ENCODE measurements around the gene PRSS56. TPM values are rescaled to one million over a fixed set of nuclear protein-coding genes. Genes with fewer than 3 reads are reported as not detected.

Gene PRSS56
- total RNA-seq: not detected

GRCh38 chr2:232519581-232520438, at the start of gene PRSS56:
Gene PRSS56, plus strand, starts transcription at chr2:232520388. Its CDS starts 211 bp downstream, at chr2:232520599.
- Histone ChIP-seq H3K9me3 (ENCODE audit: low read depth, low read length) (no peaks in the 10 kb centered on the region), H3K27me3 (ENCODE audit: insufficient read depth, low read length) (peaks cover 26% of the 10 kb centered on the region), H3K4me3 (ENCODE audit: low read length) (no peak within 1 kb of the TSS), H3K4me1 (ENCODE audit: insufficient read depth, low read length) (peaks cover 24% of the 10 kb centered on the region)

- no peak overlapping the region for H3K4me3 ChIP-seq (ENCODE audit: low read length)
- no peaks in the 10 kb centered on the region for H3K9me3 ChIP-seq (ENCODE audit: low read depth, low read length)
- peaks cover 19% of the 10 kb centered on the region for H3K27me3 ChIP-seq (ENCODE audit: insufficient read depth, low read length)
- H3K4me1 ChIP-seq (ENCODE audit: insufficient read depth, low read length): no peaks in the 10 kb centered on the region
These were observed 46.7 kb upstream of the PRSS56 start for GRCh38 chr2:232473467-232473890.

GRCh38 chr2:232476045-232476444, 44.1 kb upstream of the PRSS56 start:
- H3K27me3 ChIP-seq (ENCODE audit: insufficient read depth, low read length): peaks cover 13% of the 10 kb centered on the region
- no peak overlapping the region for H3K4me3 ChIP-seq (ENCODE audit: low read length)
- H3K4me1 ChIP-seq (ENCODE audit: insufficient read depth, low read length): no peaks in the 10 kb centered on the region
- H3K9me3 ChIP-seq (ENCODE audit: low read depth, low read length): no peaks in the 10 kb centered on the region

GRCh38 chr2:232476791-232477190, 43.4 kb upstream of the PRSS56 start:
- H3K4me3 ChIP-seq (ENCODE audit: low read length): no peak overlapping the region
- no peaks in the 10 kb centered on the region for H3K9me3 ChIP-seq (ENCODE audit: low read depth, low read length)
- peaks cover 12% of the 10 kb centered on the region for H3K27me3 ChIP-seq (ENCODE audit: insufficient read depth, low read length)
- H3K4me1 ChIP-seq (ENCODE audit: insufficient read depth, low read length): no peaks in the 10 kb centered on the region

GRCh38 chr2:232477751-232478510, 42.3 kb upstream of the PRSS56 start:
- no peaks in the 10 kb centered on the region for H3K4me1 ChIP-seq (ENCODE audit: insufficient read depth, low read length)
- H3K27me3 ChIP-seq (ENCODE audit: insufficient read depth, low read length): peaks cover 3% of the 10 kb centered on the region
- H3K9me3 ChIP-seq (ENCODE audit: low read depth, low read length): no peaks in the 10 kb centered on the region
- H3K4me3 ChIP-seq (ENCODE audit: low read length): no peak overlapping the region

- no peaks in the 10 kb centered on the region for H3K27me3 ChIP-seq (ENCODE audit: insufficient read depth, low read length)
- no peaks in the 10 kb centered on the region for H3K4me1 ChIP-seq (ENCODE audit: insufficient read depth, low read length)
- no peak overlapping the region for H3K4me3 ChIP-seq (ENCODE audit: low read length)
- no peaks in the 10 kb centered on the region for H3K9me3 ChIP-seq (ENCODE audit: low read depth, low read length)
These were observed 41.4 kb upstream of the PRSS56 start for GRCh38 chr2:232478571-232479340.

- Histone ChIP-seq H3K4me3 (ENCODE audit: low read length) (no peak overlapping the region), H3K9me3 (ENCODE audit: low read depth, low read length) (no peaks in the 10 kb centered on the region), H3K4me1 (ENCODE audit: insufficient read depth, low read length) (no peaks in the 10 kb centered on the region), H3K27me3 (ENCODE audit: insufficient read depth, low read length) (no peaks in the 10 kb centered on the region)
These were observed 40.6 kb upstream of the PRSS56 start for GRCh38 chr2:232479341-232480200.

- Histone ChIP-seq H3K4me1 (ENCODE audit: insufficient read depth, low read length) (no peaks in the 10 kb centered on the region), H3K27me3 (ENCODE audit: insufficient read depth, low read length) (peaks cover 8% of the 10 kb centered on the region), H3K9me3 (ENCODE audit: low read depth, low read length) (no peaks in the 10 kb centered on the region), H3K4me3 (ENCODE audit: low read length) (no peak overlapping the region)
These were observed 39.7 kb upstream of the PRSS56 start for GRCh38 chr2:232480201-232481190.

- Histone ChIP-seq H3K4me3 (ENCODE audit: low read length) (no peak overlapping the region), H3K4me1 (ENCODE audit: insufficient read depth, low read length) (no peaks in the 10 kb centered on the region), H3K9me3 (ENCODE audit: low read depth, low read length) (no peaks in the 10 kb centered on the region), H3K27me3 (ENCODE audit: insufficient read depth, low read length) (peaks cover 9% of the 10 kb centered on the region)
These were observed 38.7 kb upstream of the PRSS56 start for GRCh38 chr2:232481322-232482140.

GRCh38 chr2:232482301-232483238, 37.6 kb upstream of the PRSS56 start:
- H3K27me3 ChIP-seq (ENCODE audit: insufficient read depth, low read length): peaks cover 14% of the 10 kb centered on the region
- no peaks in the 10 kb centered on the region for H3K4me1 ChIP-seq (ENCODE audit: insufficient read depth, low read length)
- no peak overlapping the region for H3K4me3 ChIP-seq (ENCODE audit: low read length)
- H3K9me3 ChIP-seq (ENCODE audit: low read depth, low read length): no peaks in the 10 kb centered on the region

- peaks cover 19% of the 10 kb centered on the region for H3K27me3 ChIP-seq (ENCODE audit: insufficient read depth, low read length)
These were observed 36.8 kb upstream of the PRSS56 start for GRCh38 chr2:232483311-232483922.

More at GRCh38 chr2:232483311-232483922, 36.8 kb upstream of the PRSS56 start:
- H3K4me1 ChIP-seq (ENCODE audit: insufficient read depth, low read length): no peaks in the 10 kb centered on the region
- H3K4me3 ChIP-seq (ENCODE audit: low read length): no peak overlapping the region
- no peaks in the 10 kb centered on the region for H3K9me3 ChIP-seq (ENCODE audit: low read depth, low read length)

All from mononuclear cell (primary cell).